GM19035 (cell line): ENCODE results near the gene ASB6.
"Not testable (repeated sequence)": the region's sequence is repeated elsewhere in the genome, so short reads cannot be mapped to it uniquely, and the experiment has no call there.

ENCODE experiments used
- ATAC-seq: cut with Tn5 transposase; IDR thresholded peaks from one replicate; pipeline ENCODE4 v1.9.1; 2021; ENCODE audit not compliant: unreplicated experiment

The ASB6 gene

GRCh38 chr9:129644365-129644764 lies 2.4 kb upstream of the ASB6 start:
- no peak for ATAC-seq

- no peak for ATAC-seq
These were observed 1.8 kb upstream of the ASB6 start for GRCh38 chr9:129643706-129644105.

- ATAC-seq: no peak
These were observed 841 bp downstream of the ASB6 start for GRCh38 chr9:129640871-129641749.

- ATAC-seq: no peak
These were observed 1.7 kb downstream of the ASB6 start for GRCh38 chr9:129640086-129640870.

GRCh38 chr9:129639756-129640085 lies 2.2 kb downstream of the ASB6 start:
- no peak for ATAC-seq

- no peak for ATAC-seq
These were observed 2.8 kb downstream of the ASB6 start for GRCh38 chr9:129639034-129639630.

GRCh38 chr9:129637673-129638439 lies 4.1 kb downstream of the ASB6 start:
- ATAC-seq: no peak

GRCh38 chr9:129637102-129637501 lies 4.8 kb downstream of the ASB6 start:
- ATAC-seq: no peak

GRCh38 chr9:129636343-129636742 lies 5.6 kb downstream of the ASB6 start:
- ATAC-seq: not testable (repeated sequence)

GRCh38 chr9:129635099-129636065 lies 6.6 kb downstream of the ASB6 start:
- no peak for ATAC-seq

- no peak for ATAC-seq
These were observed 8.1 kb downstream of the ASB6 start for GRCh38 chr9:129633848-129634247.

GRCh38 chr9:129633207-129633606 lies 8.7 kb downstream of the ASB6 start:
- ATAC-seq: no peak

- ATAC-seq: no peak
These were observed 9.5 kb downstream of the ASB6 start for GRCh38 chr9:129632460-129632859.

GRCh38 chr9:129631674-129632129 lies 10.2 kb downstream of the ASB6 start:
- ATAC-seq: no peak

- ATAC-seq: no peak
These were observed 10.8 kb downstream of the ASB6 start for GRCh38 chr9:129630967-129631673.

GRCh38 chr9:129629251-129629820 lies 12.6 kb downstream of the ASB6 start:
- no peak for ATAC-seq

- no peak for ATAC-seq
These were observed 13.2 kb downstream of the ASB6 start for GRCh38 chr9:129628709-129629108.

- no peak for ATAC-seq
These were observed 14.2 kb downstream of the ASB6 start for GRCh38 chr9:129627556-129628440.
